ENCODE data around the gene FXYD4.
A peak's percentile ranks its signal among the peaks of the same experiment; 100 is the strongest.

Gene FXYD4

DNA sequence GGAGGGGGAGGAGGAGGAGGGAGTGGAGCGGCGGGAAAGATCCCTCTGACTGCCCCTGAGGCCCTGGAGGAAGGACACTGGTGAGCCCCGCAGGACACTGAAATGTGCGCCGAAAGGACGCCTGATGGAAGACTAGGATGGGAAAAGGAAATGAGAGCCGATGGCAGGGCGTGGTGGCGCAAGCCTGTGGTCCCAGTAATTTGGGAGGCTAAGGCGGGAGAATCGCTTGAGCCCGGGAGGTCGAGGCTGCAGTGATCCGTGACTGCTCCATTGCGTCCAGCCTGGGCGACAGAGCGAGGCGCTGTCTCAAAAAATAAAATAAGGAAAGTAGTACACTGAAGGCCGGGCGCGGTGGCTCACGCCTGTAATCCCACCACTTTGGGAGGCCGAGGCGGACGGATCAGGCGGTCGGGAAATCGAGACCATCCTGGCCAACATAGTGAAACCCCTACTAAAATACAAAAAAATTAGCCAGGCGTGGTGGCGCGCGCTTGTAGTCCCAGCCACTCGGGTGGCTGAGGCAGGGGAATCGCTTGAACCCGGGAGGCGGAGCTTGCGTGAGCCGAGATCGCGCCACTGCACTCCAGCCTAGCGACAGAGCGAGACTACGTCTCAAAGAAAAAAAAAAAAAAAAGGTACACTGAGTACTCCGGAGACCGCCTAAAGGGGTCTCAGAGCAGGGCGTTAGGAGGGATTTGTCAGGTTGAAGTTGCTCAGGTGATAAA lies 38.1 kb downstream of the FXYD4 start:
- DNase-seq = no peak
- no peaks in the 10 kb centered on the region for H3K27me3 ChIP-seq (ENCODE audit: control insufficient read depth in 1 of 2, insufficient read depth in 1 of 2, low read length in 2 of 2)
- H3K4me1 ChIP-seq (ENCODE audit: control insufficient read depth, insufficient read depth, low read depth, low read length) = peaks cover 12% of the 10 kb centered on the region
- peak overlapping the region; percentile 97 for H3K9ac ChIP-seq (ENCODE audit: low read length)
- H2AK5ac ChIP-seq (ENCODE audit: low read length, severe bottlenecking) = peak overlapping the region; percentile 87
- no peaks in the 10 kb centered on the region for H3K36me3 ChIP-seq (ENCODE audit: control insufficient read depth in 1 of 2, insufficient read depth in 2 of 2, low read depth in 1 of 2, low read length in 2 of 2)
- peak overlapping the region; percentile 26 for H3K27ac ChIP-seq (ENCODE audit: low read length, poor library complexity, severe bottlenecking)
- peak overlapping the region; percentile 92 for H4K8ac ChIP-seq (ENCODE audit: low read length)
- no peak overlapping the region for H2BK5ac ChIP-seq (ENCODE audit: low read depth, low read length, poor library complexity, severe bottlenecking)
- H4K91ac ChIP-seq (ENCODE audit: low read length) = peak overlapping the region; percentile 97
- peak overlapping the region; percentile 90 for H2AFZ ChIP-seq (ENCODE audit: low read depth, low read length)
- H3K9me3 ChIP-seq (ENCODE audit: control insufficient read depth, low read length) = no peaks in the 10 kb centered on the region
- peak overlapping the region; percentile 55 to 91 for H3K4me3 ChIP-seq (ENCODE audit: insufficient read depth in 1 of 2, low read depth in 1 of 2, low read length in 2 of 2)
- peak overlapping the region; percentile 91 to 98 for H3K18ac ChIP-seq (ENCODE audit: low read depth in 1 of 2, low read length in 2 of 2)
- WGBS = 76% methylated on average over 46 of the region's 46 CpGs
- H2BK120ac ChIP-seq (ENCODE audit: low read depth, low read length) = peak overlapping the region; percentile 1
- peak overlapping the region; percentile 18 to 71 for H2BK12ac ChIP-seq (ENCODE audit: low read length in 2 of 2)
- H3K4me2 ChIP-seq (ENCODE audit: low read length, poor library complexity, severe bottlenecking) = peak overlapping the region; percentile 71
- H3K23ac ChIP-seq (ENCODE audit: low read length in 2 of 2) = no peak overlapping the region
- H3K4ac ChIP-seq (ENCODE audit: low read depth in 1 of 2, low read length in 2 of 2) = peak overlapping the region in 1 of 2 experiments; percentile 94
- H3K14ac ChIP-seq (ENCODE audit: low read length in 2 of 2) = peak overlapping the region in 1 of 2 experiments; percentile 88
- H3K79me1 ChIP-seq (replicated peaks; ENCODE audit: low read length, poor library complexity, severe bottlenecking) = peaks cover 6% of the 10 kb centered on the region
- peak overlapping the region; percentile 26 for H2BK15ac ChIP-seq (ENCODE audit: low read depth, poor library complexity, severe bottlenecking)

GRCh38 chr10:43410345-43410744 lies 38.9 kb downstream of the FXYD4 start:
- no peaks in the 10 kb centered on the region for H3K27me3 ChIP-seq (ENCODE audit: control insufficient read depth in 1 of 2, insufficient read depth in 1 of 2, low read length in 2 of 2)
- DNase-seq = no peak
- no peak overlapping the region for H2BK12ac ChIP-seq (ENCODE audit: low read length in 2 of 2)
- H3K9me3 ChIP-seq (ENCODE audit: control insufficient read depth, low read length) = no peaks in the 10 kb centered on the region
- H3K4me2 ChIP-seq (ENCODE audit: low read length, poor library complexity, severe bottlenecking) = no peak overlapping the region
- peak overlapping the region in 1 of 2 experiments; percentile 91 for H3K4me3 ChIP-seq (ENCODE audit: insufficient read depth in 1 of 2, low read depth in 1 of 2, low read length in 2 of 2)
- H3K23ac ChIP-seq (ENCODE audit: low read length in 2 of 2) = no peak overlapping the region
- H2AFZ ChIP-seq (ENCODE audit: low read depth, low read length) = no peak overlapping the region
- WGBS = 96% methylated on average over 14 of the region's 14 CpGs
- no peak overlapping the region for H2BK5ac ChIP-seq (ENCODE audit: low read depth, low read length, poor library complexity, severe bottlenecking)
- H3K79me1 ChIP-seq (replicated peaks; ENCODE audit: low read length, poor library complexity, severe bottlenecking) = peaks cover 6% of the 10 kb centered on the region
- H4K91ac ChIP-seq (ENCODE audit: low read length) = no peak overlapping the region
- H3K4ac ChIP-seq (ENCODE audit: low read depth in 1 of 2, low read length in 2 of 2) = no peak overlapping the region
- H3K27ac ChIP-seq (ENCODE audit: low read length, poor library complexity, severe bottlenecking) = no peak overlapping the region
- peaks cover 11% of the 10 kb centered on the region for H3K4me1 ChIP-seq (ENCODE audit: control insufficient read depth, insufficient read depth, low read depth, low read length)
- no peaks in the 10 kb centered on the region for H3K36me3 ChIP-seq (ENCODE audit: control insufficient read depth in 1 of 2, insufficient read depth in 2 of 2, low read depth in 1 of 2, low read length in 2 of 2)
- H4K8ac ChIP-seq (ENCODE audit: low read length) = no peak overlapping the region
- no peak overlapping the region for H2BK15ac ChIP-seq (ENCODE audit: low read depth, poor library complexity, severe bottlenecking)
- peak overlapping the region; percentile 97 for H3K9ac ChIP-seq (ENCODE audit: low read length)
- no peak overlapping the region for H2AK5ac ChIP-seq (ENCODE audit: low read length, severe bottlenecking)
- H3K18ac ChIP-seq (ENCODE audit: low read depth in 1 of 2, low read length in 2 of 2) = no peak overlapping the region
- no peak overlapping the region for H3K14ac ChIP-seq (ENCODE audit: low read length in 2 of 2)
- no peak overlapping the region for H2BK120ac ChIP-seq (ENCODE audit: low read depth, low read length)

DNA sequence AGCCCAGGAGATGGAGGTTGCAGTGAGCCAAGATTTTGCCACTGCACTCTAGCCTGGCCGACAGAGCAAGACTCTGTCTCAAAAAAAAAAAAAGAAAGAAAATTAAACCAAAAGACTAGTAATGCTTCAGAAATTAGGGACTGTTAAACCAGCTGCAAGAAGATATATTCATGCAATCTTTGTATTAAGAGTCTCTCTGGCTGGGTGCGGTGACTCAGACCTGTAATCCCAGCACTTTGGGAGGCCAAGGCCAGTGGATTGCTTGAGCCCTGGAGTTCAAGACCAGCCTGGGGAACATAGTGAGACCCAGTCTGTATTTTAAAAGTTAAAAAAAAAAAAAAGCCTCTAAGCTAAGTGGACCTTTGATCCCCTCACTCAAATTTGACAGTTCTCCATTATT lies 40.1 kb downstream of the FXYD4 start:
- Histone ChIP-seq H3K4ac (ENCODE audit: low read depth in 1 of 2, low read length in 2 of 2) (no peak overlapping the region), H2AFZ (ENCODE audit: low read depth, low read length) (no peak overlapping the region), H3K18ac (ENCODE audit: low read depth in 1 of 2, low read length in 2 of 2) (no peak overlapping the region), H2BK120ac (ENCODE audit: low read depth, low read length) (no peak overlapping the region), H3K4me2 (ENCODE audit: low read length, poor library complexity, severe bottlenecking) (no peak overlapping the region), H3K9ac (ENCODE audit: low read length) (no peak overlapping the region), H2BK5ac (ENCODE audit: low read depth, low read length, poor library complexity, severe bottlenecking) (no peak overlapping the region), H2BK15ac (ENCODE audit: low read depth, poor library complexity, severe bottlenecking) (no peak overlapping the region), H3K36me3 (ENCODE audit: control insufficient read depth in 1 of 2, insufficient read depth in 2 of 2, low read depth in 1 of 2, low read length in 2 of 2) (no peaks in the 10 kb centered on the region), H3K14ac (ENCODE audit: low read length in 2 of 2) (no peak overlapping the region), H3K23ac (ENCODE audit: low read length in 2 of 2) (no peak overlapping the region), H3K4me3 (ENCODE audit: insufficient read depth in 1 of 2, low read depth in 1 of 2, low read length in 2 of 2) (no peak overlapping the region), H3K27ac (ENCODE audit: low read length, poor library complexity, severe bottlenecking) (no peak overlapping the region), H3K9me3 (ENCODE audit: control insufficient read depth, low read length) (no peaks in the 10 kb centered on the region), H3K4me1 (ENCODE audit: control insufficient read depth, insufficient read depth, low read depth, low read length) (peaks cover 9% of the 10 kb centered on the region), H3K27me3 (ENCODE audit: control insufficient read depth in 1 of 2, insufficient read depth in 1 of 2, low read length in 2 of 2) (no peaks in the 10 kb centered on the region), H4K8ac (ENCODE audit: low read length) (no peak overlapping the region), H3K79me1 (replicated peaks; ENCODE audit: low read length, poor library complexity, severe bottlenecking) (peaks cover 6% of the 10 kb centered on the region), H4K91ac (ENCODE audit: low read length) (no peak overlapping the region), H2AK5ac (ENCODE audit: low read length, severe bottlenecking) (no peak overlapping the region), H2BK12ac (ENCODE audit: low read length in 2 of 2) (no peak overlapping the region)
- DNase-seq = no peak
- WGBS = 100% methylated on average over 1 of the region's 2 CpGs

GRCh38 chr10:43415544-43415943 lies 44.1 kb downstream of the FXYD4 start:
- Histone ChIP-seq H3K4me2 (ENCODE audit: low read length, poor library complexity, severe bottlenecking) (no peak overlapping the region), H3K4me1 (ENCODE audit: control insufficient read depth, insufficient read depth, low read depth, low read length) (peaks cover 2% of the 10 kb centered on the region), H3K9ac (ENCODE audit: low read length) (no peak overlapping the region), H2AFZ (ENCODE audit: low read depth, low read length) (no peak overlapping the region), H3K27me3 (ENCODE audit: control insufficient read depth in 1 of 2, insufficient read depth in 1 of 2, low read length in 2 of 2) (no peaks in the 10 kb centered on the region), H3K4me3 (ENCODE audit: insufficient read depth in 1 of 2, low read depth in 1 of 2, low read length in 2 of 2) (no peak overlapping the region), H3K4ac (ENCODE audit: low read depth in 1 of 2, low read length in 2 of 2) (no peak overlapping the region), H3K27ac (ENCODE audit: low read length, poor library complexity, severe bottlenecking) (no peak overlapping the region), H3K14ac (ENCODE audit: low read length in 2 of 2) (no peak overlapping the region), H3K9me3 (ENCODE audit: control insufficient read depth, low read length) (no peaks in the 10 kb centered on the region), H4K8ac (ENCODE audit: low read length) (no peak overlapping the region), H3K18ac (ENCODE audit: low read depth in 1 of 2, low read length in 2 of 2) (no peak overlapping the region), H3K23ac (ENCODE audit: low read length in 2 of 2) (no peak overlapping the region), H4K91ac (ENCODE audit: low read length) (no peak overlapping the region), H2BK15ac (ENCODE audit: low read depth, poor library complexity, severe bottlenecking) (no peak overlapping the region), H3K36me3 (ENCODE audit: control insufficient read depth in 1 of 2, insufficient read depth in 2 of 2, low read depth in 1 of 2, low read length in 2 of 2) (no peaks in the 10 kb centered on the region), H2AK5ac (ENCODE audit: low read length, severe bottlenecking) (no peak overlapping the region), H2BK120ac (ENCODE audit: low read depth, low read length) (no peak overlapping the region), H3K79me1 (replicated peaks; ENCODE audit: low read length, poor library complexity, severe bottlenecking) (no peaks in the 10 kb centered on the region), H2BK12ac (ENCODE audit: low read length in 2 of 2) (no peak overlapping the region), H2BK5ac (ENCODE audit: low read depth, low read length, poor library complexity, severe bottlenecking) (no peak overlapping the region)
- DNase-seq = no peak
- 94% methylated on average over 9 of the region's 10 CpGs for WGBS
